HPDE6-E6E7 (cell line): ENCODE measurements around the gene RHOXF2.
A peak's percentile ranks its signal among the peaks of the same experiment; 100 is the strongest.
"Not testable (repeated sequence)": the region's sequence is repeated elsewhere in the genome, so short reads cannot be mapped to it uniquely, and the experiment has no call there.

Experiments used
- DNase-seq: peaks from one replicate; pipeline ENCODE4 v3.0.0; 2011; ENCODE audit warnings: missing footprints; ENCODE audit errors: extremely low spot score

The RHOXF2 gene

GRCh38 chrX:120196626-120197283, 38.3 kb downstream of the RHOXF2 start:
- not testable (repeated sequence) for DNase-seq

- DNase-seq: no peak
These were observed 42.4 kb downstream of the RHOXF2 start for GRCh38 chrX:120200851-120201250.

GRCh38 chrX:120205816-120206753, 47.7 kb downstream of the RHOXF2 start:
- DNase-seq: no peak

- DNase-seq: no peak
These were observed 48.7 kb downstream of the RHOXF2 start for GRCh38 chrX:120207009-120207605.

- DNase-seq: peak; percentile 40
These were observed 55.2 kb downstream of the RHOXF2 start for GRCh38 chrX:120213438-120214265.
